ENCODE results near the gene UQCRC1.

DNA sequence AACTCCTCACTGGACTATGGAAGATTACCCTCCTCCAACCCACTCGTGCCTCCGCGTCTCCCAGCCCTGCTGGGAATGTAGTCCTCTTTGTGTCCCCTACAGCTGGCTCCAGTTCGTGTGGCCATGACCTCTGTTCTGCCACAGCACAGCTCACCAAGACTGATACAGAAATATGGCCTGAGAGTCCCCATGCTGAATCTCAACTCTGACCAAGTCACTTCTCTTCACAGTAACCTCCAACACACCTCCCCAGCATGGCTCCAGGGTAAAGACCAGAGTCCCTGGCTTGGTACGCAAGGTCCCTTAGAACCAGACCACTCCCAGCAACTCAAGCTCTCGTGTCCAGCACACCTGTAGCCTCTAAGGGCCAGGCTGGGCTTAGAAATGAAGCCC is 12.0 kb downstream of the UQCRC1 start:
- TF ChIP-seq EGR1 (IDR thresholded peaks at IDR 0.05): no peak
- no peak for TF ChIP-seq YY1 (IDR thresholded peaks at IDR 0.05; ENCODE audit: low read depth)
- no peak for TF ChIP-seq CEBPB (IDR thresholded peaks at IDR 0.05)
- no peak for TF ChIP-seq REST (IDR thresholded peaks at IDR 0.05; ENCODE audit: low read depth)
- TF ChIP-seq TAF1 (IDR thresholded peaks at IDR 0.05; ENCODE audit: low read depth): no peak
- TF ChIP-seq RAD21 (IDR thresholded peaks at IDR 0.05; ENCODE audit: low read depth): no peak
- TF ChIP-seq CREB1 (IDR thresholded peaks at IDR 0.05; ENCODE audit: low read depth): no peak
- TF ChIP-seq, protein P1, sequence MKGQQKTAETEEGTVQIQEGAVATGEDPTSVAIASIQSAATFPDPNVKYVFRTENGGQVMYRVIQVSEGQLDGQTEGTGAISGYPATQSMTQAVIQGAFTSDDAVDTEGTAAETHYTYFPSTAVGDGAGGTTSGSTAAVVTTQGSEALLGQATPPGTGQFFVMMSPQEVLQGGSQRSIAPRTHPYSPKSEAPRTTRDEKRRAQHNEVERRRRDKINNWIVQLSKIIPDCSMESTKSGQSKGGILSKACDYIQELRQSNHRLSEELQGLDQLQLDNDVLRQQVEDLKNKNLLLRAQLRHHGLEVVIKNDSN (IDR thresholded peaks at IDR 0.05): no peak
- TF ChIP-seq NFIC (IDR thresholded peaks at IDR 0.05): no peak
- no peak for TF ChIP-seq ZBTB7A (IDR thresholded peaks at IDR 0.05; ENCODE audit: low read depth)
- TF ChIP-seq EP300 (IDR thresholded peaks at IDR 0.05; ENCODE audit: borderline replicate concordance): no peak
- no peak for TF ChIP-seq TEAD4 (IDR thresholded peaks at IDR 0.05)
- no peak for TF ChIP-seq FOXM1 (IDR thresholded peaks at IDR 0.05; ENCODE audit: borderline replicate concordance, low read depth)

All from Ishikawa (cell line).